Adrenal gland (tissue), 12 donors: ENCODE data around the gene RTF1. TPM values are rescaled to one million over a fixed set of nuclear protein-coding genes. Genes with fewer than 3 reads are reported as not detected.

Experiments
- DNase-seq, 7 donors: peaks; one replicate each; pipeline ENCODE4 v3.0.0-alpha.2; 2019 to 2020
- H3K27ac ChIP-seq, 5 donors: fragments of 200-600 bp; sonication (generic) in 4 of 5; 1 replicate in 3 of 5; 2 replicates in 2 of 5; pipeline versions ENCODE4 v1.5.1 to v1.8.0; 2016 to 2020; ENCODE audit warnings: mild to moderate bottlenecking in 1 of 5
- H3K27me3 ChIP-seq: fragments of 200-600 bp; 2 replicates; pipeline ENCODE4 v1.8.0; 2021
- H3K36me3 ChIP-seq, 2 donors: fragments of 200-600 bp; replicated peaks in 1 of 2; 1 replicate in 1 of 2; 2 replicates in 1 of 2; pipeline versions ENCODE4 v1.5.1 to v1.8.0; 2018 to 2022
- H3K4me1 ChIP-seq, 2 donors: fragments of 200-600 bp; replicated peaks in 1 of 2; 1 replicate in 1 of 2; 2 replicates in 1 of 2; pipeline versions ENCODE4 v1.5.1 to v1.8.0; 2018 to 2021
- H3K4me3 ChIP-seq, 4 donors: fragments of 200-600 bp; sonication (generic) in 3 of 4; one replicate each; pipeline ENCODE4 v1.5.1; 2016 to 2018
- H3K9me3 ChIP-seq, 3 donors: fragments of 200-600 bp; sonication (generic) in 1 of 3; replicated peaks in 1 of 3; 1 replicate in 2 of 3; 2 replicates in 1 of 3; pipeline versions ENCODE4 v1.5.1 to v1.8.0; 2016 to 2021
- CTCF ChIP-seq, 6 experiments: fragments of 450-650 bp in 4 of 6; fragments of 200-600 bp in 2 of 6; sonication (generic) in 1 of 6; IDR thresholded peaks; 1 replicate in 5 of 6; 2 replicates in 1 of 6; pipeline versions ENCODE4 v1.5.1 to v1.8.0; 2016 to 2021; ENCODE audit warnings: antibody characterized with exemption in 6 of 6, mild to moderate bottlenecking in 2 of 6, moderate library complexity in 1 of 6
- POLR2A ChIP-seq, 2 donors: fragments of 450-650 bp; IDR thresholded peaks; one replicate each; pipeline ENCODE4 v1.6.1; 2017; ENCODE audit warnings: antibody characterized with exemption in 2 of 2, mild to moderate bottlenecking in 2 of 2, moderate library complexity in 1 of 2
- WGBS, 4 donors: extraction: QIAGEN DNeasy Blood & Tissue Kit in 2 of 4; methylation state at CpG; one replicate each; pipeline versions ENCODE4 v1.1.5 to v1.1.7; 2013 to 2017; 5-methylcytosine and 5-hydroxymethylcytosine counted together
- intact Hi-C, 2 donors: fragments of 100-400 bp; cut with DNase I; formaldehyde crosslinking; loops; one replicate each; pipeline versions ENCODE4 v1.14.1 to v1.15.0; 2022 to 2023
- polyA plus RNA-seq, 3 donors: library from polyadenylated mRNA; stranded (reverse); fragments of 200-250 nt in 2 of 3; fragments of 350-450 nt in 1 of 3; fragmentation: Illumina TruSeq in 1 of 3; extraction: RNeasy Lipid Tissue Mini Kit (QIAGEN cat#74804) in 1 of 3; gene quantifications; one replicate each; pipeline ENCODE4 v1.2.3, GENCODE V29; 2013 to 2014
- total RNA-seq, 9 donors: library from RNA; depleted of rRNA in 4 of 9; stranded (reverse); fragments of >200 nt in 4 of 9; fragments of 120-200 nt in 1 of 9; fragmentation: NEBNext Ultra II Directional in 1 of 9; extraction: Animal tissue kit (Norgen Biotek cat#: 25700) in 1 of 9; gene quantifications; one replicate each; pipeline versions ENCODE4 v1.1.0 to v1.2.4, GENCODE V29; 2013 to 2023
- donor health status: healthy with polysubstance abuse.
- donor health status: Bipolar disorder and iron deficiency.
- donor health status: DM: yes; HTN: yes; CAD: no.
- donor health status: DM: no; HTN: no; CAD: no.
- donor health status: DM: no; HTN: no; CAD: no.
- donor health status: DM: yes; HTN: yes; CAD: no.

The RTF1 gene
- total and polyA plus RNA-seq, 12 donors, result 24.0 to 53.7 (median 39.2) TPM

GRCh38 chr15:41503669-41504010 is 86.7 kb downstream of the RTF1 start:
- H3K27me3 ChIP-seq, result no peaks in the 10 kb centered on the region
- 80 to 82% (median 81%) methylated on average over 4 to 5 of the region's 5 CpGs; no CpG with 5 or more reads in 1 of the 4 donors for WGBS, 4 donors
- TF ChIP-seq CTCF (IDR thresholded peaks at IDR 0.05) (no peak), POLR2A (IDR thresholded peaks at IDR 0.05) (no peak)
- H3K4me3 ChIP-seq, result no peak overlapping the region
- no peak overlapping the region for H3K27ac ChIP-seq
- H3K36me3 ChIP-seq, result no peaks in the 10 kb centered on the region
- H3K4me1 ChIP-seq, result peaks cover 0 to 16% of the 10 kb centered on the region in 2 donors
- DNase-seq, result no peak
- no peaks in the 10 kb centered on the region for H3K9me3 ChIP-seq
- intact Hi-C loops, result no loop called here

- intact Hi-C loops, result no loop called here
- H3K9me3 ChIP-seq, result no peaks in the 10 kb centered on the region
- WGBS, 4 donors, result 94 to 100% (median 96%) methylated on average over 3 to 13 of the region's 13 CpGs
- H3K27ac ChIP-seq, result no peak overlapping the region
- no peaks in the 10 kb centered on the region for H3K36me3 ChIP-seq
- H3K4me1 ChIP-seq, result peaks cover 0 to 16% of the 10 kb centered on the region in 2 donors
- no peak for TF ChIP-seq POLR2A (IDR thresholded peaks at IDR 0.05)
- no peaks in the 10 kb centered on the region for H3K27me3 ChIP-seq
- no peak for DNase-seq
- no peak overlapping the region for H3K4me3 ChIP-seq
Measured at GRCh38 chr15:41504751-41505492, 88.0 kb downstream of the RTF1 start.

- TF ChIP-seq POLR2A (IDR thresholded peaks at IDR 0.05) (no peak), CTCF (IDR thresholded peaks at IDR 0.05) (no peak)
- Histone ChIP-seq H3K4me3 (no peak overlapping the region), H3K27me3 (no peaks in the 10 kb centered on the region), H3K27ac (no peak overlapping the region), H3K9me3 (no peaks in the 10 kb centered on the region), H3K36me3 (no peaks in the 10 kb centered on the region), H3K4me1 (peaks cover 0 to 16% of the 10 kb centered on the region in 2 donors)
- WGBS, 4 donors, result 92 to 97% (median 97%) methylated on average over 4 of the region's 4 CpGs; no CpG with 5 or more reads in 1 of the 4 donors
- intact Hi-C loops, result no loop called here
- DNase-seq, result no peak
Measured at GRCh38 chr15:41505776-41506175, 88.9 kb downstream of the RTF1 start.

- Histone ChIP-seq H3K27me3 (peaks cover 7% of the 10 kb centered on the region), H3K9me3 (no peaks in the 10 kb centered on the region), H3K27ac (no peak overlapping the region), H3K4me3 (no peak overlapping the region), H3K4me1 (peaks cover 2 to 13% of the 10 kb centered on the region in 2 donors), H3K36me3 (no peaks in the 10 kb centered on the region)
- intact Hi-C loops, result no loop called here
- 77 to 84% (median 79%) methylated on average over 10 of the region's 10 CpGs for WGBS, 4 donors
- TF ChIP-seq CTCF (IDR thresholded peaks at IDR 0.05) (no peak), POLR2A (IDR thresholded peaks at IDR 0.05) (no peak)
- no peak for DNase-seq
Measured at GRCh38 chr15:41506796-41507341, 90.0 kb downstream of the RTF1 start.
